ENCODE measurements around the gene CPNE2. TPM values are rescaled to one million over a fixed set of nuclear protein-coding genes. Genes with fewer than 3 reads are reported as not detected.
A peak's percentile ranks its signal among the peaks of the same experiment; 100 is the strongest.
"Not testable (repeated sequence)": the region's sequence is repeated elsewhere in the genome, so short reads cannot be mapped to it uniquely, and the experiment has no call there.

The CPNE2 gene
- total and polyA plus RNA-seq, 5 donors from 2014 or later = 15.3 to 54.7 (median 42.7) TPM

DNA sequence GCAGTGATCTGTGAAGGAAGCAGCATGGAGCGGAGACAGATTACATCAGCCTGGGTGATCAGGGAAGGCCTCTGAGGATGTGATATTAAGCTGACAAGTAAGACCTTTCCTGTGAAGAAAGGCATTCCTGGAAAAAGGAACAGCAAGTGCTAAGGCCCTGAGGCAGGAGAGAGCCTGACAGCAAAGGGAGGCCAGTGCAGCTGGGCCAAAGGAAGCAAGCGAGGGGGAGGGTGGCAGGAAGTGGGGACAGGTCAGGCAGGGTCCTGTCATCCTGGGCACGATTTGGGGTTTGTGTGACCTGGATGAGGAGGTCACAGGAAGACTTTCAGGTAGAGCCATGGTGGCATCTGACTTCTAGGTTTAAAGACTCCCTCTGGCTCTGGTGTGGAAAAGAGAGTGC, 12.3 kb downstream of the CPNE2 start:
- ATAC-seq (ENCODE audit: low read depth in 2 of 2) (no peak), DNase-seq (no peak)
- H3K9me3 ChIP-seq (ENCODE audit: control insufficient read depth in 2 of 2, low read length in 2 of 2) = no peaks in the 10 kb centered on the region
- H3K9me3 Mint-ChIP-seq = no peaks in the 10 kb centered on the region
- H3K27ac Mint-ChIP-seq = peak overlapping the region; percentile 6 to 55 (median 9)
- no peak overlapping the region for H3K4me3 ChIP-seq (ENCODE audit: low read depth, low read length)
- H3K4me1 Mint-ChIP-seq = peaks cover 0 to 24% (median 15%) of the 10 kb centered on the region in 4 donors
- no peaks in the 10 kb centered on the region for H3K36me3 Mint-ChIP-seq
- no peak overlapping the region for H3K4me3 Mint-ChIP-seq
- H3K27me3 Mint-ChIP-seq = no peaks in the 10 kb centered on the region
- no peaks in the 10 kb centered on the region for H3K36me3 ChIP-seq (ENCODE audit: control insufficient read depth, insufficient read depth, low read length)
- H3K27me3 ChIP-seq (ENCODE audit: control insufficient read depth, insufficient read depth, low read length) = no peaks in the 10 kb centered on the region
- H3K4me1 ChIP-seq (ENCODE audit: control insufficient read depth, insufficient read depth, low read length, poor library complexity, severe bottlenecking) = peaks cover 6% of the 10 kb centered on the region
- H3K27ac ChIP-seq (ENCODE audit: insufficient read depth, low read length, poor library complexity, severe bottlenecking) = no peak overlapping the region

DNA sequence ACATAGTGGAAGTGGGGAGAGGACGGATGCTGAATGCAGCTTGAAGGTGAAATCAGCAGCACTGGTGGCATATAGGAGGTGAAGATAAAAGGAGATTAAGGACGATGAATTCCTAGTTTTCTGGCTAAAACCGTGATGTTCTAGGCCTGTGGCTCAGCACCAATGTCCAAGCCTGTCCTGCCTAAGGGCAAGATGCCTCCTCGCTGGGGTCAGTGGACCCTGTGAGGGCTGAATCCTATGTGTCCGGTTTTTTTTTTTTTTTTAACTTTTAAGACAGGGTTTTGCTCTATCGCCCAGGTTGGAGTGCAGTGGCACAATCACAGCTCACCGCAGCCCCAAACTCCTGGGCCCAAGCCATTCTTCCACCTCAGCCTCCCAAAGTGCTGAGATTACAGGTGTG, 12.8 kb downstream of the CPNE2 start:
- H3K4me1 ChIP-seq (ENCODE audit: control insufficient read depth, insufficient read depth, low read length, poor library complexity, severe bottlenecking) = peaks cover 6% of the 10 kb centered on the region
- no peaks in the 10 kb centered on the region for H3K9me3 ChIP-seq (ENCODE audit: control insufficient read depth in 2 of 2, low read length in 2 of 2)
- no peaks in the 10 kb centered on the region for H3K27me3 Mint-ChIP-seq
- no peak overlapping the region for H3K27ac ChIP-seq (ENCODE audit: insufficient read depth, low read length, poor library complexity, severe bottlenecking)
- peak overlapping the region in 2 of 3 donors; percentile 6 to 20 for H3K27ac Mint-ChIP-seq
- DNase-seq = no peak
- H3K4me3 ChIP-seq (ENCODE audit: low read depth, low read length) = no peak overlapping the region
- H3K9me3 Mint-ChIP-seq = no peaks in the 10 kb centered on the region
- no peaks in the 10 kb centered on the region for H3K27me3 ChIP-seq (ENCODE audit: control insufficient read depth, insufficient read depth, low read length)
- no peaks in the 10 kb centered on the region for H3K36me3 Mint-ChIP-seq
- peaks cover 0 to 23% (median 16%) of the 10 kb centered on the region in 4 donors for H3K4me1 Mint-ChIP-seq
- H3K4me3 Mint-ChIP-seq = no peak overlapping the region
- ATAC-seq (ENCODE audit: low read depth in 2 of 2) = no peak
- H3K36me3 ChIP-seq (ENCODE audit: control insufficient read depth, insufficient read depth, low read length) = no peaks in the 10 kb centered on the region

DNA sequence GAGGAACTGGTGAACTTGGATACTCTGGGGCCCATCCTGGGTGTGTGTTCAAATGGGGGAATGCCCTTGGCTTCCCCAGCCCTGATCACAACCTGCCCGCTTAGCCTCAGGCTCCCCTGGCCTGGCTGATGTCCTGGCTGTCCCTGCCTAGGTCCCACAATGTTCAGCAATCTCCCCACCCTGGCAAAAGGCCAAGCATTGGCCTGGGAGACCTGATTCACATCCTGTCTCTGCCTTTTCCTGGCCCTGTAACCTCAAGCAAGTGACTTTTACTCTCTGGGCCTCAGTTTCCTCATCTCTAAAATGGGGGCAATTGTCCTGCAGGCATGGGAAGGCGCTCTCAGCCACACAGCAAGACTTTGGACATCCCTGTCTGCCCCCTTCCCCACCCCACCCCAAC, 14.4 kb downstream of the CPNE2 start:
- no peak for ATAC-seq (ENCODE audit: low read depth in 2 of 2)

DNA sequence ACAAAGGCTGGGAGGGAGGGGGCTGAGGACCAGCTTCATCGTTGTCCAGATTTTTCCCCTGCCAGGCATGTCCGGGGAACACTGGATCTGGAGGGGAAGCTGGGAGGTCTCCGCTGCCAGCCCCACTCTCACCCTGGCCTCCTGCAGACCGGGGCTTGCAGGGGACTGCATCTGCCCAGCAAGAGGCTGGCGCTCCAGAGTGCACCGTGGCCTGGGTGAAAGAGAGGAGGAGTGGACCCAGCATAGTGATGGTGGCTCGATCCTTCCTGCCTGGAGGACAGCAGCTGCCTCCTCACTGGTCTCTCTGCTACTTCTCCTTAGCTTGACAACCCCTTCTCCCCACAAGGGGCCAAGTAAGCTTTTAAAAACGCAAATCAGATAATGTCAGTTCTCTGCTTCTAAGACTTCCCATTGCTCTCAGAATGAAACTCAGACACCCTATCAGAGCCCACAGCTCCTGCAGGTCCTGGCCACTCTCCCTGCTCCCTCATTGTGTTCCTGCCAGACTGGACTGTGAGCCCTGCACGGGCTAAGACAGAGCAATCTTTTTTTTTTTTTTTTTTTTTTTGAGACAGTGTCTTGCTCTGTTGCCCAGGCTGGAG, 15.0 kb downstream of the CPNE2 start:
- H3K27ac ChIP-seq (ENCODE audit: insufficient read depth, low read length, poor library complexity, severe bottlenecking) = no peak overlapping the region
- Mint-ChIP-seq H3K4me1 (peaks cover 0 to 11% (median 11%) of the 10 kb centered on the region in 4 donors), H3K4me3 (no peak overlapping the region), H3K27ac (no peak overlapping the region), H3K36me3 (no peaks in the 10 kb centered on the region), H3K9me3 (no peaks in the 10 kb centered on the region), H3K27me3 (no peaks in the 10 kb centered on the region)
- H3K36me3 ChIP-seq (ENCODE audit: control insufficient read depth, insufficient read depth, low read length) = no peaks in the 10 kb centered on the region
- DNase-seq (no peak), ATAC-seq (ENCODE audit: low read depth in 2 of 2) (no peak)
- no peaks in the 10 kb centered on the region for H3K9me3 ChIP-seq (ENCODE audit: control insufficient read depth in 2 of 2, low read length in 2 of 2)
- no peak overlapping the region for H3K4me3 ChIP-seq (ENCODE audit: low read depth, low read length)
- H3K4me1 ChIP-seq (ENCODE audit: control insufficient read depth, insufficient read depth, low read length, poor library complexity, severe bottlenecking) = peaks cover 6% of the 10 kb centered on the region
- H3K27me3 ChIP-seq (ENCODE audit: control insufficient read depth, insufficient read depth, low read length) = no peaks in the 10 kb centered on the region

More for the DNA sequence above, 14.4 kb downstream of the CPNE2 start:
- Mint-ChIP-seq H3K4me1 (peaks cover 0 to 11% (median 11%) of the 10 kb centered on the region in 4 donors), H3K36me3 (no peaks in the 10 kb centered on the region), H3K4me3 (no peak overlapping the region), H3K9me3 (no peaks in the 10 kb centered on the region), H3K27me3 (no peaks in the 10 kb centered on the region), H3K27ac (peak overlapping the region in 1 of 3 donors; percentile 93)
- no peaks in the 10 kb centered on the region for H3K9me3 ChIP-seq (ENCODE audit: control insufficient read depth in 2 of 2, low read length in 2 of 2)
- H3K27me3 ChIP-seq (ENCODE audit: control insufficient read depth, insufficient read depth, low read length) = no peaks in the 10 kb centered on the region
- H3K36me3 ChIP-seq (ENCODE audit: control insufficient read depth, insufficient read depth, low read length) = no peaks in the 10 kb centered on the region
- H3K4me1 ChIP-seq (ENCODE audit: control insufficient read depth, insufficient read depth, low read length, poor library complexity, severe bottlenecking) = peaks cover 6% of the 10 kb centered on the region
- no peak for DNase-seq
- H3K27ac ChIP-seq (ENCODE audit: insufficient read depth, low read length, poor library complexity, severe bottlenecking) = no peak overlapping the region
- H3K4me3 ChIP-seq (ENCODE audit: low read depth, low read length) = no peak overlapping the region

DNA sequence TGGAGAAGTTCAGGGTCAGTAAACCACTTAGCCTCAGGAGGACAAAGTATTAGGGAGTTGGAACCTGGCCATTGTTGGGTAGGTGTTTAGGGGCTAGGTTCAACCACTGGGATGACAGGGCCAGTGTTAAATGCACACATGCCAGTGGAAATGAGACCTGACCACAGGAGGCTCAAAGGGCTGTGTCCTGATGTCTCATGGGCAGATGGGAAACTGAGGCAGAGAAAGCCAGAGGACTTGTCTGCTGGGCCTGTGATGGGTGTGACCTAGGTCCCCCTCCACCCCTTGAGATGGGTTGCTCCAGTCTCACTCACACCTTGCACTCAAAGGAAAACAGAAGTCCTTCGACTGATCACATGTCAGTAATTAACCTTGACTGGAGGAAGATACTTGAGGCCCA, 16.0 kb downstream of the CPNE2 start:
- H3K36me3 Mint-ChIP-seq = no peaks in the 10 kb centered on the region
- no peak overlapping the region for H3K27ac ChIP-seq (ENCODE audit: insufficient read depth, low read length, poor library complexity, severe bottlenecking)
- no peaks in the 10 kb centered on the region for H3K27me3 Mint-ChIP-seq
- H3K27me3 ChIP-seq (ENCODE audit: control insufficient read depth, insufficient read depth, low read length) = no peaks in the 10 kb centered on the region
- ATAC-seq (ENCODE audit: low read depth in 2 of 2) (no peak), DNase-seq (no peak)
- no peaks in the 10 kb centered on the region for H3K36me3 ChIP-seq (ENCODE audit: control insufficient read depth, insufficient read depth, low read length)
- no peaks in the 10 kb centered on the region for H3K9me3 Mint-ChIP-seq
- H3K4me1 Mint-ChIP-seq = peaks cover 0 to 11% (median 11%) of the 10 kb centered on the region in 4 donors
- no peak overlapping the region for H3K4me3 Mint-ChIP-seq
- peak overlapping the region in 1 of 3 donors; percentile 25 for H3K27ac Mint-ChIP-seq
- peaks cover 6% of the 10 kb centered on the region for H3K4me1 ChIP-seq (ENCODE audit: control insufficient read depth, insufficient read depth, low read length, poor library complexity, severe bottlenecking)
- H3K4me3 ChIP-seq (ENCODE audit: low read depth, low read length) = no peak overlapping the region
- H3K9me3 ChIP-seq (ENCODE audit: control insufficient read depth in 2 of 2, low read length in 2 of 2) = no peaks in the 10 kb centered on the region

DNA sequence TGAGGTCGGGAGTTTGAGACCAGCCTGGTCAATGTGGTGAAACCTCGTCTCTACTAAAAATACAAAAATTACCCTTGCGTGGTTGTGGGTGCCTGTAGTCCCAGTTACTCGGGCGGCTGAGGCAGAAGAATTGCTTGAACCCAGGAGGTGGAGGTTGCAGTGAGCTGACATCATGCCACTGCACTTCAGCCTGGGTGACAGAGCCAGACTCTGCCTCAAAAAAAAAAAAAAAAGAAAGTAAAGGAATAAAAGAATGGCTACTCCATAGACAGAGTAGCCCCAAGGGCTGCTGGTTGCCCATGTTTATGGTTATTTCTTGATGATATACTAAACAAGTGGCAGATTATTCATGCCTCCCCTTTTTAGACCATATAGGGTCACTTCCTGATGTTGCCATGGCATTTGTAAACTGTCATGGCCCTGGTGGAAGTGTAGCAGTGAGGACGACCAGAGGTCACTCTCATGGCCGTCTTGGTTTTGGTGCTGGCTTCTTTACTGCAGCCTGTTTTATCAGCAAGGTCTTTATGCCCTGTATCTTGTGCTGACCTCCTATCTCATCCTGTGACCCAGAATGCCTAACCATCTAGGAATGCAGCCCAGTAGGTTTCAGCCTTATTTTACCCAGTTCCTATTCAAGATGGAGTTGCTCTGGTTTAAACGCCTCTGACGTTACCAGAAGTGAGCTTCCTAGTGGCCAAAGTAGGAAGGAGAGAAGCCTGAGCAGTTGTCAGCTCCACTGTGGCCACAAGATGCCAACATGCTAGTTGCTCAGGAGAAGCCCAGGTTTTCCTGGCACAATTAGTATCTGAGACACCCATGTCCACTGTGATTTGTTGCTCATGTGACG, 17.1 kb downstream of the CPNE2 start:
- not testable (repeated sequence) for DNase-seq; H3K27me3 ChIP-seq (ENCODE audit: control insufficient read depth, insufficient read depth, low read length); H3K36me3 Mint-ChIP-seq; H3K27me3 Mint-ChIP-seq; H3K27ac ChIP-seq (ENCODE audit: insufficient read depth, low read length, poor library complexity, severe bottlenecking); H3K9me3 ChIP-seq (ENCODE audit: control insufficient read depth in 2 of 2, low read length in 2 of 2); H3K4me1 Mint-ChIP-seq; H3K4me3 Mint-ChIP-seq; H3K4me3 ChIP-seq (ENCODE audit: low read depth, low read length); H3K36me3 ChIP-seq (ENCODE audit: control insufficient read depth, insufficient read depth, low read length); ATAC-seq (ENCODE audit: low read depth in 2 of 2); H3K4me1 ChIP-seq (ENCODE audit: control insufficient read depth, insufficient read depth, low read length, poor library complexity, severe bottlenecking); H3K9me3 Mint-ChIP-seq; H3K27ac Mint-ChIP-seq

DNA sequence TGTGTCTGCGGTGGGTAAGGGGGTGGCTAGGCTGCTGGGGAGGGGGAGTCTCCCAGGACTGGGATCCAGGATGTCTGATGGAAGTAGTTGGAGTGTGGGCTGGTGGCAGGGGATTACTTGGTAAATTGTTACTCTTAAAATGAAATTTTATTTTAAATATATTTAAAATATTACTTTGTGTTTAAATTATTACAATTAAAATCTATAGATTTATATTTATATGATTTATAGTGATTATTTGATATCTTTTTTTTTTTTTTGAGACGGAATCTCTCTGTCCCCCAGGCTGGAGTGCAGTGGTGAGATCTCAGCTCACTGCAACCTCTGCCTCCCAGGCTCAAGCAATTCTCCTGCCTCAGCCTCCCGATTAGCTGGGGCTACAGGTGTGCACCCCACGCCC, 18.6 kb downstream of the CPNE2 start:
- Histone ChIP-seq H3K4me1 (ENCODE audit: control insufficient read depth, insufficient read depth, low read length, poor library complexity, severe bottlenecking) (no peaks in the 10 kb centered on the region), H3K27ac (ENCODE audit: insufficient read depth, low read length, poor library complexity, severe bottlenecking) (no peak overlapping the region), H3K9me3 (ENCODE audit: control insufficient read depth in 2 of 2, low read length in 2 of 2) (no peaks in the 10 kb centered on the region), H3K36me3 (ENCODE audit: control insufficient read depth, insufficient read depth, low read length) (no peaks in the 10 kb centered on the region), H3K27me3 (ENCODE audit: control insufficient read depth, insufficient read depth, low read length) (no peaks in the 10 kb centered on the region), H3K4me3 (ENCODE audit: low read depth, low read length) (no peak overlapping the region)
- H3K27ac Mint-ChIP-seq = no peak overlapping the region
- H3K36me3 Mint-ChIP-seq = peaks cover under 1% of the 10 kb centered on the region
- DNase-seq (no peak), ATAC-seq (ENCODE audit: low read depth in 2 of 2) (no peak)
- no peaks in the 10 kb centered on the region for H3K9me3 Mint-ChIP-seq
- no peaks in the 10 kb centered on the region for H3K27me3 Mint-ChIP-seq
- no peak overlapping the region for H3K4me3 Mint-ChIP-seq
- H3K4me1 Mint-ChIP-seq = peaks cover 0 to 3% (median 1%) of the 10 kb centered on the region in 4 donors
